Retina (tissue), 1 donor: ENCODE data around the gene PRPSAP1.
A peak's percentile ranks its signal among the peaks of the same experiment; 100 is the strongest.
"Not testable (repeated sequence)": the region's sequence is repeated elsewhere in the genome, so short reads cannot be mapped to it uniquely, and the experiment has no call there.

ENCODE experiments used
- DNase-seq: peaks from one replicate; pipeline ENCODE4 v3.0.0-alpha.2; 2016

Gene PRPSAP1

DNA sequence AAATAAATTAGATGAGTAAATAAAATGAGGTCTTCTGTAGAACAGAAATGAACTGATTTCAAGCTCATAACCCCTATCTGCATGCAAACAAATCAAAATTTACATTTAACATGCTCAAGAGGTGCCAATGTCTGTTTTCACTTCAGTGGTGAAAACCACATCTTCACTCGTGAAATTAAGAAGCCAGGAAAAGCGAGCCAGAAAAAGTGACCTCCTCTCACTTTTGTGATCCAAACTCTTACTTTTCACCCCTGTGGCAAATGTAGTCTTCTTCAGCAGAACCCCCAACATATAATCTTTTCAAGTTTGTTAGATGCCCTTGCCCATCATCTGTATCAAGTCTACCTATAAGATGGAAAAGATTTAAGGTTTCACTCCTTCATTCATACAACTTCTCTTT lies 36.2 kb downstream of the PRPSAP1 start:
- no peak for DNase-seq

DNA sequence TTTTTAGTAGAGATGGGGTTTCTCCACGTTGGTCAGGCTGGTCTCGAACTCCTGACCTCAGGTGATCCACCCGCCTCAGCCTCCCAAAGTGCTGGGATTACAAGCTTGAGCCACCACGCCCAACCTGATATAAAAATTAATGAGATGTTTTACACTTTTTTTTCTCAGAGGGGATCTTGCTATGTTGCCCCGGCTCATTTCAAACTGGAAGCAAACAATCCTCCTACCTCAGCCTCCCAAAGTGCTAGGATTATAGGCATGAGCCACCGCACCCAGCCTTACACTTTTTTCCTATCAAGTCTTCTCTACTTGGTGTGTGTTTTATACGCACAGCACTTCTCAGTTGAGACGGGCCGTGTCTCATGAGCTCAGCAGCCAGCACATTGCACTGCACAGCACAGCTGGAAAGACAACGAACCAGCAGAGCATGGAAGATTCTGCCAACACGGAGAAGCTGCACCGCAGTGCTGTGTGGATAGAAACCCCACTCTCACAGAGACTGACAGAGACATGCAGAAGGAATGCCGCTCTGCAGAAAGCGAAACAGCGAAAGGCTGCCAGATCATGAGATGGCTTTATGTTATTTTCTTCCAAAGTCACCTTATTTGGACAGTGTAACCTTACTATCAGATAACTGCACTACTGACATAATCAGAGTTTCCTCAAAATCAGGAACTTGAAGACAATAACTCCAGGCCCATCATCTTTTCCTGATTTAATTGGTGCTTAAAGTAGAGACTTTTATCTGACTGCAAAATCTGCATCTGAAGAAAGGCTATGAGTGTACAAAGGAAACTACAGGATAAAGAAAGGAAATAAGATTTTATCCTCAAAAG lies 39.1 kb downstream of the PRPSAP1 start:
- DNase-seq = no peak

DNA sequence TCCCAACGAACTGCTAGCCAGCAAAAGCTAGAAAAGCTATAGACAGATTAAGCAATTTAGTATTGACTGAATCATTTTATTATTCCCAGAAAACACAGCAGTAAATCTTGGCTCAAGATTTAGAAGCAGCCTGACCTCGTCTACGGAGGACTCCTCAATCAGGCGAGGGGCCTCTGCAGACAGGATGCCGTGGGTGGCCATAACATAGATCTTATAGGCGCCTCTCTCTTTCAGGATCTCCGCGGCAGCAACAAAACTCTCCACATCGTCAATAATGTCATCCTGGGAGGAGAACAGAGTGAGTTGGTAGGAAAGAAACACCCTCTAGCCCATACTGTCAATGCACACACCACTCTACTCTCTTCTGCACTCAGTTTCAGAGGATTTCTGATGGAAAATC lies 41.0 kb downstream of the PRPSAP1 start:
- no peak for DNase-seq

DNA sequence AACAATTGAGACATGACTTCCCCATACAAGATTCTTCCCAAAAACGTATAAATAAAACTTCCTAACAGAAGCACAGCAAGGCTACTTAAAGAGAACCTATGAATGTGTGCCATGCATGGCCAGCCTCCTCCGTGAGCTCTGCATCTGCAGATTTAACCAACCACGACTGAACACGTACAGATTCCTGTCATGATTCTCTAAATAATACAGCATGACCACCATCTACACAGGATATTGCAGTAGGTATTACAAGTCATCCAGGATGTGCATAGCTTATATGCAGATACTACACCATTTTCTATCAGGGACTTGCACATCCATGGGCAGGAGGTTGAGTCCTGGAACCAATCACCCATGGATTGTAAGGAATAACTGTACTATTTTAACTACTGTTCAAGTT lies 44.3 kb downstream of the PRPSAP1 start:
- DNase-seq = no peak

DNA sequence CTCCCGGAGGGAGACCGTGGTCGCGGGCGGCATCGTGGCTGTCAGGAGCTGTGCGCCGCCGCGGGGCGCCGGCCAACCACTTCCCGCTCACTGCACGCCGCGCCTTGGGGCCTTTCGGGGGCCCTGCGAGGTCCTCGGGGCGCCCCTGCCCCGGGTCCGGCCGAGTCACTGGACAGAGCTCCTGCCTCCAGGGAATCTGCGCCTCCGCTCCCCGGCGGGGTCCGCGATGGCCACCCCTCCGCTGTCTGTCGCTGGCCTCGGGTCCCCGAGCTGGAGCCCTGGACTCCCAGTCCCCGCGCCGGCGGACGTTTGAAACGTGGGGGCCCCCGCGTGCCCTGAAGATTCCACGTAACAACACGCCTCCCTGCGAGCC lies 45.8 kb downstream of the PRPSAP1 start, which contains the start of gene QRICH2:
TSS of gene QRICH2 (minus strand) at position 311 of the 373 bp plus-strand sequence. CDS start at position 33, 278 bp downstream.
- DNase-seq = no peak

DNA sequence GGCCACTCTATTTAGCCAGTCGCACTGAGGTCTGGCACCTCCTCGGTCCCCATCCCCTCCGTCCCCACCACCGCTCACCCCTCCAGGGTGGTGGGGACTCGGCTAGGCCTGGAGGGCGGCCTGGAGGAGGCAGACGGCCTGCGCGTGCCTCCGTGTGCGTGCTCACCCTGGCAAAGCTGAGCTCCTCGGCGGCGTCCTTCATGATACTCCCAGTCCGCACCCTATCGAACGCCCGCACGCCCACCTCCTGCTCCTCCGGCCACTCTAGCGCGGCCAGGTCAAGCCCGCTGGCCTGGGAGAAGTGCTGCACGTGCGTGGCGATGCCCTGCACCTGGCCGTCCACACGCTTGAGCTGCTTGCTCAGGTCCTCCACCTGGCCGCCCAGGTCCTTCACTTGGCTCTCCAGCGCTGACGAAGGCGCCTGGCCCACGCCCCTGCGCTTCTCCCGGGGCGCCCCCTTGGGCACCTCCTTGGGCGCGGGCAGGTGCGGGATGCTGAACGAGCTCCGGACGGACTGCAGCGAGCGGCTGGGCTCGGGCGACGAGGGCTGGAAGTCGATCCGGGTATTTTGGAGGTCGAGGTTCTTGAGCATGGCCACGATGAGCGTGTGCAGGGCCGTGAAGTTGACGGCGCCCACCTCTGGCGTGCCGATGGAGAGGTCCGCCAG lies 46.3 kb downstream of the PRPSAP1 start:
- DNase-seq = no peak

DNA sequence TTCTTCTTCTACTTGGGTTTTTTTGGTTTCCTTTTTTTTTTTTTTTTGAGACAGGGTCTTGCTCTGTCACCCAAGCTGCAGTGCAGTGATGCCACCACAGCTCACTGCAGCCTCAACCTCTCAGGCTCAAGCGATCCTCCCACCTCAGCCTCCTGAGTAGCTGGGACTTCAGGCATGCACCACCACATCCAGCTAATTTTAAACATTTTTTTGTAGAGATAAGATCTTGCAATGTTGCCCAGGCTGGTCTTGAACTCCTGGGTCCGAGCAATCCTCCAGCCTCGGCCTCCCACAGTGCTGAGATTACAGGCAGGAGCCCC lies 48.6 kb downstream of the PRPSAP1 start:
- DNase-seq = not testable (repeated sequence)

DNA sequence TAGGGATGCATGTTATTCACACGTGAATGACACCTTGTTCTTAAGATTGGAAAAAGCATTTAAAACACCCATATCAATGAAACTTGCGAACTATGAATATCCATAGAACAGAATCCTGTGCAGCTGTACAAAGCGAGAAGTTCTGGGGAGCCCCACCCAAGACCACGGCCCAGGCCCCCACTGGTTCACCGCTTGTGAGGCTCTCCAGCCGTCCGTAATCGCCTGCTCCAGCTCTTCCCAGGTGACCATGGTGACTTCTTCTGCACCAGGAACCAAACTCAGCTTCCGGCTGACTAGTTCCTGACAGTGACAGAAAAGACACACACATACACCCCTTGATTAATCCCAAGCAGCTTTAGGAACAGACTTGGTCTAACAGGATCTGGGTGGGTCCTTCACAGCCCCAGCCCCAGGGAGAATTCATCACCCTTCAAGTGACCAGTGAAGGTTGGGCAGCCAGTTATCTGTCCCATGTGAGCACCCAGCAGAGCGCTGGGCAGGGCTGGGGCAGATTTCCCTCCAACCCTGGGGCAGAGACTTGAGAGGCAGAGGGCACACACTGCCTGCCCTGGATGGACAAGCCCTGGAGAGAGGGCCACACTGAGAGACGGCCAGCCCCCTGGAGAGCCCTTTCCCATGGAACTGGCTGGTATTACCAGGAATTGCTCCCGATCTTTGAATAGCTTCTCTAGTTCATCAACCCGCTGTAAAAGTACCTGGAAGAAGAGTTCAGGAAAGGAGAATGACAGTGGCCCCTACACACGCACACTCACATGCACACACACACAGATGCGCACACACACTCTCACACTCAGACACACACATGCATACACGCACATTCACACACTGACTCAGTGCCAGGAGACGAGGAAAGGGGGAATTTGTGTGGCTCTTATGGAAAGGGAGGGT lies 49.2 kb downstream of the PRPSAP1 start:
- DNase-seq = peak; percentile 41

DNA sequence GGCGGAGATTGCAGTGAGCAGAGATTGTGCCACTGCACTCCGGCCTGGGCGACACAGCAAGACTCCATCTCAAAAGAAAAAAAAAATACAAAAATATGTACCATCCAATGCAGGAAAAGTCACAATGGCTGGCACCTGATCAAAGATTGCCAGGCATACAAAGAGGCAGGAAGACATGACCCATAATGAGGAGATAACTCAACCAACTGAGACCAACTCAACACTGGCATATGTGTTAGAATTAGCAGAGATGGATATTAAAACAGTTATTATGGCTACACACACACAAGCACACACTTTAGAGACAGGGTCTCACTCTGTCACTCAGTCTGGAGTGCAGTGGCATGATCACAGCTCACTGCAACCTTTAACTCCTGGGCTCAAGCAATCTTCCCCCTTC lies 56.3 kb downstream of the PRPSAP1 start:
- no peak for DNase-seq

DNA sequence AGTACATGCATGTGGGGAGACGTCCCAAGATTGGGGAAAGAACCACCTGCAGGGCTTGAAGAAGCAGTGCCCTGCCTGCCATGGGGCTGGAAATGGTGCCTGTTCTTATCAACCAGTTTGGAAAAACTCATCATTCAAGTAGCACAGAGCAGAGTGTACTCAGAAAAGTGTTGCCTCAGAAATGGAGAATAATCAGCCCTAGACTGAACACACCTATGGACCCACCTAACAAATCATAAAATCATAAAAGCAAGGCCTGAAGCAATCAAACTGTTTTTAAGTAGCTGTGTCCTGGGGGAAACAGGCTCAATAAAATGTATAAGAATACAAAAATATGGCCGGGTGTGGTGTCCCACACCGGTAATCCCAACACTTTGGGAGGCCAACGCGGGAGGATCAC lies 56.8 kb downstream of the PRPSAP1 start:
- no peak for DNase-seq

DNA sequence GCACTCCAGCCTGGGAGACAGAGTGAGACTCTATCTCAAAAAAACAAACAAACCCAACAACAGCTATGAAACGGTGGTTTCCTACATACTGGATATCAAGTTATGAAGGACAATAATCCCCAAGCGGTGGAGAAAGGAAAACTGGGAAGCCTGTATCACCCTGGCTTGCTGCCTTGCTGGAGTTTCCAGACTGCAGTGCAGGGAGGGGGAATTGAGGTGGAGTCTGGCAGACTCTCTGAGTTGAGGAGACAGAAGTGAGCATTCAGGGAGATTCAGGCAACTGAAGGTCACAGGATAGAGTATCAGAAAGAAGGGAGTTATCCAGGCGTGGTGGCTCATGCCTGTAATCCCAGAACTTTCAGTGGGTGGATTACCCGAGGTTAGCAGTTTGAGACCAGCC lies 57.5 kb downstream of the PRPSAP1 start:
- DNase-seq = no peak

DNA sequence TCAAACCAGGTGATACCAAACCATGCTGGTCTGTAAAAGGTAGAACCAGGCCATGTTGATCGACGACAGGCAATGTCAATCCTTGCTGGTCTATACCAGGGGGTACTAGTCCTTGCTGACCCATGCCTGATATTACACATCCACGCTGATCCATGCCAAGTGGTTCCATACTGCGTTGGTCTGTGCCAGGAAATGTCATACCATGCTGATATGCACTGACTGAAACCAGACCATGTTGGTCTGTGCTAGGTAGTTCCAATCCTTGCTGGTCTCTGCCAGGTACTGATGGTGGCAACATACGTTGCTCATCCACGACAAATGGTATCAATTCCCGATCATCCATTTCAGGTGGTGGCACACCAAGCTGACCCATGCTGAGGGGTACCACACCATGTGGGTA lies 60.6 kb downstream of the PRPSAP1 start:
- no peak for DNase-seq

DNA sequence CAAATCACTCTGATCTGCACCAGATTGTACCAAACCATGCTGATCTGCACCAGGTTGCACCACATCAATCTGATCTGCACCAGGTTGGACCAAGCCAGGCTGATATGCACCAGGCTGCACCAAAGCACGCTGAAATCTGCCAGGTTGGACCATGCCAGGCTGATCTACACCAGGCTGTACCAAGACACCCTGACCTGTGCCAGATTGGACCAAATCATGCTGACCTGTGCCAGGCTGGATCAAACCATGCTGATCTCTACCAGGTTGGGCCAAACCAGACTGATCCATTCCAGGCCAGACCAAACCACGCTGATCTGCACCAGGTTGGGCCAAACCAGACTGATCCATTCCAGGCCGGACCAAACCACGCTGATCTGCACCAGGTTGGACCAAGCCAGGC lies 61.1 kb downstream of the PRPSAP1 start:
- no peak for DNase-seq

DNA sequence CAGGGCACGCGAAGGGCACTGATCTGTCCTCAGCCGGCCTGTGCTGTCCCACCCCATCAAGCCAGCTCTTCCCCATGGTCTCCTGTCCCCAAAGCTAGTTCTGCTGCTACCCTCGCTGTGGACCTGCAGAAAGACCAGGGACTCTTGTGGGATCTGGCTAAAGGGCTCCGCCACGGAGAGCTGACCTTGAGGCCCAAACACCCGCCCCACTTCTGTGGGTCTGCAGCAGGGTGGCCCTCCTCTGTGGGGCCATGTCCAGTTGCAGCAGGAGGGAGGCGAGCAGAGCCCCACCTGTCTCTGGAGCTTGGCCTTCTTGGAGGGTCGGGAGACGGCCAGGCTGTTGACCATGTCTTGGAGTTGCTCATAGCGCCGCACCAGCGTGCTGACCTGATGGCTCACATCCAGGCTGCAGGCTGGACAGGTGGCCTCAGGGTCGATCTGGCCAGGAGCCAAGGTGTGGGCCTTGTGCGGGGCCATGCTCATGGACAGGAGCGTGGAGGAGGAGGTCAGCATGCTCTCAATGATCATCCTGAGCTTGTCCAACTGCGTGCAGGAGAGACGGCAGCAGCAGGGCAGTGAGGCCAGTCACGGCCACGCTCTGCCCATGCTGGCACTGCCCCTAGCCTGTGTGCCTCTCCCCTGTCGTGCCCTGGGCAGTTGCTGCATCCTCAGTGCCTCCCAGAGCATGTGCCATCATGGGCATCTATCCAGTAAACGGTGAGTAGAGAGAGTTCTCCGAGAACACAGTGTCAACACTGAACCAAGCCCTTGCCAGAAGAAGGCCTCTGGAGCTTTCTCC lies 71.9 kb downstream of the PRPSAP1 start:
- no peak for DNase-seq

DNA sequence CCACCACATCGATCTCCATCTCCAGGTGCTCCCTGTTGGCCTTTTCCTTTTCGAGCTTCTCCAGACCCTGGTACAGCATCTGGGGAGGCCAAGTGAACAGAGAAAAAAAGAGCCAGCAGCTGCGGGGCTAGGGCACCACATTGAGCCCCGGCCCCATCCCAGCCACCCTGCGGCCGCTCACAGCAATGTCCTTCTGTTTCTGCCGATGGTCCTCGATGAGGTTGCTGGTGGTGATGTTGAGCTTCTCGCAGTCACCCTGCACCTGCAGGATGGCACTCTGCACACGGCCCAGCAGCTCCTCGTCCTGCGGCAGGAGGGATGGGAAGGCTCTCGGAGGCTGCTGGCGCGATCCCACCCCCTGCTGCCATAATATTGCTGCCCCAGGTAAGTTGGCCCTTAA lies 73.1 kb downstream of the PRPSAP1 start:
- DNase-seq = no peak

DNA sequence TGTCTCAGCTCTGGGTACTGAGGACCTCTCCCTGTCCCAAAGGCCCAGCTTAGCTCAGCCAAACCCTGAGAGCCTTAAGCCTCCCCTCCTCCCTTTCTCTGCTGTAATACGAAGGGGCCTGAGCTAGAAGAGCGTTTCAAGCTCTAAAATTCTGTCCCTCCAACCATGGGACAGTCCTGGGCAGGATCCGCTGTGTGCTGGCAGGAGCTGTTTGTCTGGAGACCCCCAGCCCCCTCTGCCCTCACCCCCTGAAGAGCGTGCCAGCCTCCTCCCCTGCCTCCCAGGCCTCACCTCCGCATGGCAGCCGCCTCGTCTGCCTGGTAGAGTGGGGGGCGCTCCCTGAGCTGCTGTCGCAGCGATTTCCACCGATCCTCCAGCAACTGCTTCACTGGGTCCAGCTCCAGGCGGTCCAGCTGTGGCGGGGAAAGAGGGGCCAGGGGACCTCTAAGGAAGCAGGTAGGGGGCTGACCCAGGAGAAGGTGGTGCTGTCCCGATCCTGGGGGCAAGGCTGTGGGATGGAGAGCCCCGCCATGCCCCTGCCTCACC lies 73.9 kb downstream of the PRPSAP1 start:
- DNase-seq = no peak

DNA sequence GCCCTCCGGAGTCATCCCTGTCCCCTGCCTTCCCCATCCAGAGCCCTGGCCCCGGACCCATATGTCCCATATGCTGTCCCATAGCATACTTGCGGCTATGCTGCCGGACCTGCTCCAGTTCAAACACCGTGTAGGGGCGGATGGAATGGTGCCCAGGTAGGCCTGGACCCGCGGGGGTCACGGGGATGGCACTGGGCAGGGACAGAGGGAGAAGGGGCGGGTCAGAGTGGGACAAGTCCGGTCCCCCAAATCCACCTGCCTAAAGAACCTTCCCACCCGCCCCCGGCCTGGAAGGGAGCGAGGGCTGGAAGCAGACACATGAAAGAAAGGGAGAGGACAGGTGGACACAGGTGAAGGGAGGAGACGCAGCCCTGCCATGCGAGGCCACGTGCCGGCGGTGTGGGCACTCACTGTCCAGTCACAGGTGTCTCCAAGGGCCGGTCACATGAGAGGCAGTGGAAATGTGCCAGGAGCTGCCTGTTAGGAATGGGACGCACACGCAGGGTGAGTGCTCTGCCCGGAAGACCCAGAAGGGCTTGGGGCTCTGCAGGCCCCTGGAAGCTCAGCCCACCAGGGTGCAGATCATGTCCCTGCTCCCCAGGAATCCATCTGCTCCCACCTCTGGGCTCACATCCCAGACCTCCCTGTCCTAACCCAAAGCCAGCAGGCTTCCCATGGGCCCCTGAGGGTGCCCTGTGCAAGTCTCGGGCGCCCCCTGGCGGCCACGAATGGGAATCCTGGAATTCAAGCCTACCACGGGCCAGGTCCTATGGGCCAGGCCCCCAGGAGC lies 74.6 kb downstream of the PRPSAP1 start:
- peak; percentile 86 for DNase-seq

DNA sequence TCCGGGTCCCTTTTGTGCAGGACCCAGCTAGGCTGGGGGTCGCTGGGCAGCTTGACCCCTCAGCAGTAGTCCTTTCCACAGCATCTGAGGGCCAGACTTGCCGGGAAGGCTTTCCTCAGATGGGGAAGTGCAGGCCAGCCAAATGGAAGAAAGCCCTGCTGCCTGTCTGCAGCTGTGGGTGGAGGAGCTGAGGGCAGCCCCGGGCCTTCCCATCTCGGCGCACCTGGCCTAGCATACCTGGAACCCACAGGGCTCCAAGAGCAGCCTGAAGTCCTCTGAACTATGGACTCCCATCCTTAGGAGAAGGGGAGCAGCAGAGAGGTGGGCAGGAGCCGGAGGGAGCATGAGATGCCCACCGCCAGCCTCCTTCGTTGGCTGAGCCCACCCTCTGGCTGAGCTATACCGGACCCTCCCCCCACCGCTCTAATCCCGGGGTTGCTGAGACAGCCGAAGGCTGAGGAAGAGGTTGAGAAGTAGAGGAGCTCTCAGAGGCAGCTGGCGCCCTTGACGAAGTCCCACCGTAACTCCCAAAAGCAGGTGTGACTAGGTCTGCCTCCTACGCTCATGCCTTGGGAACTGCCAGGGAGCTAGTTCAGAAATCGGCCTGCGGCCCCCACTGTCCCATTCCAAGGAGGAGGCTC lies 75.3 kb downstream of the PRPSAP1 start:
- no peak for DNase-seq

DNA sequence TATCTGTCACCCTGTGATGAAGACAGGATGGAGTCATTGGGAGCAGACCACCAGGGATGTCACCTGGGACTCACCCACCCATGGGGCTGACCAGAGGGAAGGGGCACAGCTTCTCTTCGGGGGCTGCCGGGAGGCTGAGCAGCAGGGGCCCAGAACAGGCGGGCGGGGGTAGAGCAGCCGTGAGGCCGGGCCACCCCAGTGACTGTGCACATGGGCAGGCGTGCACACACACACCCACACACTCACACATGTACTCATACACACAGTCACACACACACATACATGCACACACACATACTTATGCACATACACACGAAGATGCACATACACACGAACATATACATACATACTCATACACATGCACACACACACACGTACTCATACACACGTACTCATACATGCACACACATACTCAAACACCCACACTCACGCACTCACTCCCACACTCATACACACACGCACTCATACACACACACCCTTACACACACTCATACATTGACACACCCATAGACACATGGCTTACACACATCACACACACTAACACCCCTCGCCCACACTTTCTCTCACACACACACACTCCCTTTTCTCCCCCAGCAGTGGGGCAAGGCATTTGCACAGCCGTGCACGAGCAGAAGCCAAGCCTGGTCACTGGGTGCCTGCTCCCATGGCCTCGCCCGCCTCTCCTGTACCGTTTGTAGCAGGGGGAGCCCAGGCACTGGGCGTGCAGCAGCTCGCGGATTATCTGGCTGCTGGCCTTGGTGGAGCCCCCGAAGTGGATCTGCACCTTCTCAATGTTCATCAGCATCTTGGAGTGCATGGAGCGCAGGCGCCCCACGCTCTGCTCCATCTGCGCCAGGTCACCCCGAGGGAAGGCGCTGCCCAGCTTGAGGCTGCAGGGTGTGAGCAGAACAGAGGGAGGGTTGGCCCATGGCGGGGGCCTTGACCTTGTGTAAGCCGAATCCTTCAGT lies 76.1 kb downstream of the PRPSAP1 start:
- no peak for DNase-seq
